ENCODE measurements around the gene CLDN6. TPM values are rescaled to one million over a fixed set of nuclear protein-coding genes. Genes with fewer than 3 reads are reported as not detected.

Gene CLDN6
- polyA plus RNA-seq, 4 donors: 1.1 to 38.0 (median 32.7) TPM

GRCh38 chr16:3029491-3030221 is 11.7 kb upstream of the CLDN6 start:
- DNase-seq (ENCODE audit: low read depth in 4 of 4, low spot score in 3 of 4): no peak

DNA sequence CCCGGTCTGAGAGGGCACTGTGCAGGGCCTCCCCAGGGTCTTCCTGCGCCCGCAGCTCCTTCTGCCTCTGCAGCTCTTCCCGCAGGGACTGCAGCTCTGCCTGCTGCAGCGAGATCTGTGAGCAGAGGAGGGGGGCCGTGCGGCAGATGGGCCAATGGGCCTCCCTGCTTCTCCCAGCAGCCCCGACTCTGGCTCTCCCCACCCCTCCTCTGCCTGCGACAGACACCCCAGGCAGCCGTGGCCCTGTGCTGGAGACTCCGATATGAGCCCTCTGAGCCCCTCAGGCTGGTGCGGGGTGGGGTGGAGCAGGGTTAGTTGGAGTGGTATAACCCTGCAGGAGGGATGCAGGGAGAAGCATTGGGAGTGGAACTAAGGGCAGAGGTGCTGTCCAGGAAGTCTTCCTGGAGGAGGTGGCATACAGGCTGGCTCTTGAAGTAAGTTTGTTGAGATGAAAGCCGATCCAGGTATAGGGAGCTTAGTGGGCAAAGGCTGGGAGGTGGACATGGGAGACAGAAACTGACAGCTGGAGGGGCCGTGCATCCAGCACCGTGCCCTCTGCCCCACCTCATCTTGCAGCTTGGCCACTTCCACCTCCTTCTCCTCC is 10.8 kb upstream of the CLDN6 start:
- no peak for DNase-seq (ENCODE audit: low read depth in 4 of 4, low spot score in 3 of 4)

- DNase-seq (ENCODE audit: low read depth in 4 of 4, low spot score in 3 of 4): peak in 1 of 4 donors; percentile 74
Observed at GRCh38 chr16:3027983-3028715, 10.2 kb upstream of the CLDN6 start.

GRCh38 chr16:3027489-3027795 is 9.5 kb upstream of the CLDN6 start:
- DNase-seq (ENCODE audit: low read depth in 4 of 4, low spot score in 3 of 4): no peak

DNA sequence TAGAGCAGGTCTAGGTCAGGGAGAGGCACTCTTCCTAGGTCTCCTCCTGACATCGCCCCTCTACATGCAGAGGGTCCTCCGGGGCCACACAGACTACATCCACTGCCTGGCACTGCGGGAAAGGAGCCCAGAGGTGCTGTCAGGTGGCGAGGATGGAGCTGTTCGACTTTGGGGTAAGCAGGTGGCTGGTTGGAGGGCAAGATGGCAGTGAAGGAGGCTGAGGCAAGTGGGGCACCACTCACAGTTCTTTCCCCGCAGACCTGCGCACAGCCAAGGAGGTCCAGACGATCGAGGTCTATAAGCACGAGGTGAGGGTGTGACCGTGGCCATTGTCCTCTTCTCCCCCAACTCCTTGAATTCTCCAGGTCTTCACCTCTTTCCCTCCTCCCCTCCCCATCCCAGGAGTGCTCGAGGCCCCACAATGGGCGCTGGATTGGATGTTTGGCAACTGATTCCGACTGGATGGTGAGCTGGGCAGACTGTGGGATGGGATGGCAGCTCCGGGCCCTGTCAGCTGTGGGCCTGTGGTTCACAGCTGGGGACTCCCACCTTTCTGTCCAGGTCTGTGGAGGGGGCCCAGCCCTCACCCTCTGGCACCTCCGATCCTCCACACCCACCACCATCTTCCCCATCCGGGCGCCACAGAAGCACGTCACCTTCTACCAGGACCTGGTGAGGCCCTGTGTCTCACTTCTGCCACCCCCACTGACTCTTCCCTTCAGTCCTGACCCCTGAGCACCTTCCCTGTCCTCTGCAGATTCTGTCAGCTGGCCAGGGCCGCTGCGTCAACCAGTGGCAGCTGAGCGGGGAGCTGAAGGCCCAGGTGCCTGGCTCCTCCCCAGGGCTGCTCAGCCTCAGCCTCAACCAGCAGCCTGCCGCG is 8.9 kb upstream of the CLDN6 start:
- no peak for DNase-seq (ENCODE audit: low read depth in 4 of 4, low spot score in 3 of 4)

- no peak for DNase-seq (ENCODE audit: low read depth in 4 of 4, low spot score in 3 of 4)
Observed at GRCh38 chr16:3026003-3026378, 8.0 kb upstream of the CLDN6 start.

GRCh38 chr16:3025032-3026002 is 7.3 kb upstream of the CLDN6 start:
- DNase-seq (ENCODE audit: low read depth in 4 of 4, low spot score in 3 of 4): no peak

GRCh38 chr16:3023669-3024478 is 5.9 kb upstream of the CLDN6 start, which contains the start of the genes HCFC1R1 and THOC6:
HCFC1R1 (minus strand) TSS chr16:3023942; CDS start chr16:3023941, 1 bp downstream.
THOC6 (plus strand) TSS chr16:3024035; CDS start chr16:3024327, 292 bp downstream.
- DNase-seq (ENCODE audit: low read depth in 4 of 4, low spot score in 3 of 4): peak; percentile 90 to 95 (median 94)

DNA sequence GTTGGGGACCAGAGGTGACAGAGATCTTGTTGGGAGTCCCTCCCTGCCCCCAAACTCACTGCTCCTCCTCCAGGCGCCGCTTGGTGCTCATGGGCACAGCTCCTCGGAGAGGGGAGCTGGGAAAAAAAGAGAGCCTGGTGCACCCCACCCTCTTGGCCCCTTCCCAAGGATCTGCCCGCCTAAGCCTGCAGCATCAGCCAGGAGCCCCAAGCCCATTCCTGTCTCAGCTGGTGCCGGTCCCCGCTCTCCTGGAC is 5.4 kb upstream of the CLDN6 start:
- no peak for DNase-seq (ENCODE audit: low read depth in 4 of 4, low spot score in 3 of 4)

DNA sequence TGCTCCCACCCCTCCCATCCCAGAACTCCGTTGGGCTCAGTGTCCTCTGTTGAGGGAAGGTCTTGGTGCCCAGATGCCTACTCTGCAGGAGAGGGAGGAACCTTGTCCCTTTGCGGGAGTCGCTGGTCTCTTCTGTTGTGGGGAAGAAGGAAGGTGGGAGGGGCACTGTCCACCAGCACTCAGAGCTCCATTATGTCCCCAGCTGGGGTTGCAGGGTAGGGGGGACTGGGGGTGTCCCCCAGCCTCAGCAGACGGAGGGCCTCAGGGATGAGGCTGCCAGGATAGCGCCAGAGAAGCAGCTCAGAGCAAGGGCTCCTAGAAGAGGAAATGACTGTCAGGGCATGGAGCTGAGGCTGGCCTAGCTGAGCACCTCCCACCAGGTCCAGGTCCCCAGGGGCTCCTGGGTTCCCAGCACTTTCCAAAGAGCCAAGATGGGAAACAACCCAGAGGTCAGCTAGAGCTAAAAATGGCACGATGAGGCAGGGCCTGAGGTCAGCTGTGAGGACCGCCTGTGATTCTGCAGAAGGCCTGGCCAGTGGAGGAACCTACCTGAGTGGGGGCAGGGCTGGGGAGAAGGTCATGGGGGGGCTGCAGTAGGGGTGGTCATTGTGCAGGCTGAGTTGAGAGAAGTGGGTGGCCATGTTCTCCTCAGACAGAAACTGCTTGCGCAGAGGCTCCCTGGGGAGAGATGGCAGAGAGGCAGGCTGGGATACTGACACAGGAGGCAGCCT is 4.9 kb upstream of the CLDN6 start:
- no peak for DNase-seq (ENCODE audit: low read depth in 4 of 4, low spot score in 3 of 4)

GRCh38 chr16:3022208-3022683 is 4.3 kb upstream of the CLDN6 start:
- DNase-seq (ENCODE audit: low read depth in 4 of 4, low spot score in 3 of 4): peak in 1 of 4 donors; percentile 64

- no peak for DNase-seq (ENCODE audit: low read depth in 4 of 4, low spot score in 3 of 4)
Observed at GRCh38 chr16:3021449-3022207, 3.6 kb upstream of the CLDN6 start.

- DNase-seq (ENCODE audit: low read depth in 4 of 4, low spot score in 3 of 4): no peak
Observed at GRCh38 chr16:3020604-3021448, 2.8 kb upstream of the CLDN6 start.

DNA sequence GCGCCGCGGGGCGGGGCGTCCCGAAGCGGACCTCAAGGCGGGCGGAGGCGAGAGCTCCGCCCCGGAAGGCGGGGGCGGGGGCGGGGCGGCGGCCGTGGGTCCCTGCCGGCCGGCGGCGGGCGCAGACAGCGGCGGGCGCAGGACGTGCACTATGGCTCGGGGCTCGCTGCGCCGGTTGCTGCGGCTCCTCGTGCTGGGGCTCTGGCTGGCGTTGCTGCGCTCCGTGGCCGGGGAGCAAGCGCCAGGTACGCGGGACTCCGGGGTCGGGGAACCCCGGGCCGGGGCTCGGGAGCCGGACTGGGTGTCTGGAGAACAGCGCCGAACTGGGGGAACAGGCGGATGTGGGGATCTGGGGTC is 2.2 kb upstream of the CLDN6 start, which contains the start of gene TNFRSF12A:
Gene TNFRSF12A, plus strand, starts transcription at position 122 of the 357 bp plus-strand sequence. Its CDS starts 30 bp downstream, at position 152.
- no peak for DNase-seq (ENCODE audit: low read depth in 4 of 4, low spot score in 3 of 4)

GRCh38 chr16:3019594-3020246 is 1.7 kb upstream of the CLDN6 start:
- DNase-seq (ENCODE audit: low read depth in 4 of 4, low spot score in 3 of 4): no peak

DNA sequence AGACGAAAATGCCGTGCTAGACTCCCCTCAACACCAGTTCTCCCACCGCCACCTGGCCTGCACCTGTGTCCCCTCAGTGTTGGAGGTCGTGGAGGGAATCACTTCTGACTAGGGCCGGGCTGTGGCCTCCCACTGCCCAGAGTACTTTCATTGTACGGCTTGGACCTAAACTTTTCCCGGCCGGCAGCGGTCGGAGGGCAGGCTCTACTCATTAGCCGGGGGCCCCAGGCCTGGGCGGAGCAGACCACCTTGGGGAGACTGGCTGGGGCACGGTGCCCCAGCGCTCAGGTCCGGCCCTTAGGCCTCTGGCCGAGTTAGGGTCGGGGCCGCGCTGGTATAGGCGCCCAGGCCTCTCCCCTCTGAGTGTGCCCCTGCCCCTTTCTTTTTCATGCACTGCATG is 639 bp downstream of the CLDN6 start:
- DNase-seq (ENCODE audit: low read depth in 4 of 4, low spot score in 3 of 4): no peak
